NCI-H1092 treated with DMSO at 0.1 percent for 48 hours (cell line): ENCODE results near the gene DDC.

Experiments used
- DNase-seq: peaks from one replicate; lab custom pipeline; 2025; lab: John Stamatoyannopoulos, UW

Gene DDC

GRCh38 chr7:50412973-50413372 lies 152.2 kb downstream of the DDC start:
- no peak for DNase-seq

GRCh38 chr7:50411332-50411731 lies 153.9 kb downstream of the DDC start:
- DNase-seq: no peak

DNA sequence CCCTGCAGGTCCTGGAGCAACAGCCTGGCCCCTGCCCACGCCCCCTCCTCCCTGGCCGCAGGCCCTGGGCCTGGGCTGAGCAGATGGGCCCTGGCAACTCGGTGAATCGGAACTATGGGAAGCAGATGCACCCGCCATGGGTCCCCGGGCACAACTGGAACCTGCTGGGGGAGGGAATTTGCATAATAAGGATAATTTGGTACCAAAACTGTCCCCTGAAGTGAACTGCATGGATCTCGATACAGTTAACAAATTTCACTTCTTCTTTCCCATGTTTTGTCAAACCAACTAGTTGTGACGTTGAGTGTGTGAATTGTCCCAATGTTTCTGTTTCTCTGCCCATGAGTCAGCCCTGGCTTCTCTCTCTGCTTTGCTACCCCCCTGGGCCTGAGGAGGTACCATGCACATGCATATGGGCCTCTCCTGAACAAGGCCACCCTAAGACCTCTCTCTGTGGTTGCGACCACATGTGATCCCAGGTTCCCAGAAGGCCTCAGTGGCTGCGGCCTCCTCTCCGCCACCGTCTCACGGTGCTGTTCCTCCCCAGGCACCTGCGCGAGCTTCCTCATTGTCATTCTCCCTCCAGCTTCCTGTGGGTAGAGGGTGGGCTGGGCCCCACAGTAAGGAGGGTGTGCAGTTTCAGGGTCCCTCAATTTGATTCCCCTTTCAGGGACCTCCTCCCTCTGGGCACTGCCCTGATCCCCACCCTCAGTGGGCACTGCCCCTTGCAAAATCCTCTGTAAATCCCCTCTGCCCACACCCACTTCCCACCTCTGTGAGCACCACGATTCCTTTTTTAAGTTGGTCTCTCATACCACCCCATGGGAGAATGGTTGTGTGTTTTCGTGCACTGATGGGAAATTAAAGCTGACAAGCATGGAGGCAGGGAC lies 155.1 kb downstream of the DDC start:
- DNase-seq: no peak
